GM04504 (cell line): ENCODE data around the gene PLPPR1.
"Not testable (repeated sequence)": the region's sequence is repeated elsewhere in the genome, so short reads cannot be mapped to it uniquely, and the experiment has no call there.

ENCODE experiments used
- DNase-seq: peaks from one replicate; pipeline ENCODE4 v3.0.0-alpha.2; 2012; ENCODE audit warnings: low read depth

The PLPPR1 gene

GRCh38 chr9:101291043-101291442 lies 262.5 kb downstream of the PLPPR1 start:
- not testable (repeated sequence) for DNase-seq

GRCh38 chr9:101299901-101300300 lies 271.4 kb downstream of the PLPPR1 start:
- DNase-seq = no peak

- no peak for DNase-seq
Observed at GRCh38 chr9:101307051-101307450, 278.5 kb downstream of the PLPPR1 start.

GRCh38 chr9:101307524-101308213 lies 279.1 kb downstream of the PLPPR1 start:
- no peak for DNase-seq

- DNase-seq = no peak
Observed at GRCh38 chr9:101309139-101309538, 280.6 kb downstream of the PLPPR1 start.

- DNase-seq = no peak
Observed at GRCh38 chr9:101311191-101311590, 282.7 kb downstream of the PLPPR1 start.

- DNase-seq = peak; percentile 44
Observed at GRCh38 chr9:101311758-101312420, 283.4 kb downstream of the PLPPR1 start.

GRCh38 chr9:101312661-101313060 lies 284.1 kb downstream of the PLPPR1 start:
- DNase-seq = no peak

GRCh38 chr9:101315112-101315450 lies 286.6 kb downstream of the PLPPR1 start:
- no peak for DNase-seq

- no peak for DNase-seq
Observed at GRCh38 chr9:101317735-101318134, 289.2 kb downstream of the PLPPR1 start.

GRCh38 chr9:101323129-101323528 lies 294.6 kb downstream of the PLPPR1 start:
- no peak for DNase-seq

GRCh38 chr9:101324245-101324804 lies 295.8 kb downstream of the PLPPR1 start:
- no peak for DNase-seq

GRCh38 chr9:101325053-101325452 lies 296.5 kb downstream of the PLPPR1 start:
- no peak for DNase-seq

GRCh38 chr9:101326035-101326434 lies 297.5 kb downstream of the PLPPR1 start:
- no peak for DNase-seq

- no peak for DNase-seq
Observed at GRCh38 chr9:101326501-101326900, 298.0 kb downstream of the PLPPR1 start.

- not testable (repeated sequence) for DNase-seq
Observed at GRCh38 chr9:101327422-101327909, 298.9 kb downstream of the PLPPR1 start.

GRCh38 chr9:101332362-101332761 lies 303.8 kb downstream of the PLPPR1 start:
- no peak for DNase-seq

- DNase-seq = no peak
Observed at GRCh38 chr9:101333490-101333889, 305.0 kb downstream of the PLPPR1 start.

- DNase-seq = no peak
Observed at GRCh38 chr9:101333926-101334702, 305.6 kb downstream of the PLPPR1 start.

GRCh38 chr9:101336091-101336490 lies 307.6 kb downstream of the PLPPR1 start:
- DNase-seq = no peak

- DNase-seq = no peak
Observed at GRCh38 chr9:101337237-101337636, 308.7 kb downstream of the PLPPR1 start.

- DNase-seq = no peak
Observed at GRCh38 chr9:101341958-101342357, 313.4 kb downstream of the PLPPR1 start.

GRCh38 chr9:101342595-101342994 lies 314.1 kb downstream of the PLPPR1 start:
- DNase-seq = no peak
